ENCODE data around the gene TMEM235. TPM values are rescaled to one million over a fixed set of nuclear protein-coding genes. Genes with fewer than 3 reads are reported as not detected.

Gene TMEM235
- total and polyA plus RNA-seq, 9 of the 15 experiments (the other 6 are each of a cell fraction or from before 2014, with no cell fraction given) = not detected

GRCh38 chr17:78186692-78187595, 44.5 kb upstream of the TMEM235 start, which contains the start of the genes AFMID and TK1 (continued):
- TF ChIP-seq GABPB2 (CRISPR knock-in tag; conservative IDR thresholded peaks at IDR 0.05) = no peak
- 0 out of 2 replicates have a peak, but pooled peaks have one; percentile 43 for TF ChIP-seq NR2C1 (IDR thresholded peaks at IDR 0.05)
- TF ChIP-seq NR2C1 (tag; IDR thresholded peaks at IDR 0.05) = 0 out of 2 replicates have a peak, but pooled peaks have one; percentile 16
- peak; percentile 37 for TF ChIP-seq JUND (IDR thresholded peaks at IDR 0.05; ENCODE audit: borderline replicate concordance, low read depth, low read length)
- TF ChIP-seq JUND (tag; IDR thresholded peaks at IDR 0.05; ENCODE audit: borderline replicate concordance, low read depth, low read length) = no peak
- 0 out of 2 replicates have a peak, but pooled peaks have one; percentile 19 for TF ChIP-seq BCOR (IDR thresholded peaks at IDR 0.05)
- TF ChIP-seq ZNF232 (CRISPR knock-in tag; IDR thresholded peaks at IDR 0.05) = peak; percentile 71; the same call in 1 of the 2 replicates
- TF ChIP-seq HMBOX1 (IDR thresholded peaks at IDR 0.05) = no peak
- TF ChIP-seq MIER1 (IDR thresholded peaks at IDR 0.05; ENCODE audit: low read depth) = no peak
- TF ChIP-seq ZNF175 (CRISPR knock-in tag; IDR thresholded peaks at IDR 0.05; ENCODE audit: low read depth) = no peak
- no peak for TF ChIP-seq BCL6 (CRISPR knock-in tag; IDR thresholded peaks at IDR 0.05)
- TF ChIP-seq E4F1 (CRISPR knock-in tag; IDR thresholded peaks at IDR 0.05; ENCODE audit: borderline replicate concordance) = no peak
- TF ChIP-seq TAF15 (IDR thresholded peaks at IDR 0.05; ENCODE audit: low read depth, low read length) = no peak
- TF ChIP-seq SAFB2 (IDR thresholded peaks at IDR 0.05; ENCODE audit: borderline replicate concordance, low read depth, low read length, severe bottlenecking) = no peak
- peak; percentile 90 for TF ChIP-seq NFYB (IDR thresholded peaks at IDR 0.05; ENCODE audit: extremely low read depth, insufficient read length)
- TF ChIP-seq HMG20A (CRISPR knock-in tag; conservative IDR thresholded peaks at IDR 0.05) = no peak
- TF ChIP-seq WHSC1 (IDR thresholded peaks at IDR 0.05; ENCODE audit: low read length) = no peak
- TF ChIP-seq, protein P1, sequence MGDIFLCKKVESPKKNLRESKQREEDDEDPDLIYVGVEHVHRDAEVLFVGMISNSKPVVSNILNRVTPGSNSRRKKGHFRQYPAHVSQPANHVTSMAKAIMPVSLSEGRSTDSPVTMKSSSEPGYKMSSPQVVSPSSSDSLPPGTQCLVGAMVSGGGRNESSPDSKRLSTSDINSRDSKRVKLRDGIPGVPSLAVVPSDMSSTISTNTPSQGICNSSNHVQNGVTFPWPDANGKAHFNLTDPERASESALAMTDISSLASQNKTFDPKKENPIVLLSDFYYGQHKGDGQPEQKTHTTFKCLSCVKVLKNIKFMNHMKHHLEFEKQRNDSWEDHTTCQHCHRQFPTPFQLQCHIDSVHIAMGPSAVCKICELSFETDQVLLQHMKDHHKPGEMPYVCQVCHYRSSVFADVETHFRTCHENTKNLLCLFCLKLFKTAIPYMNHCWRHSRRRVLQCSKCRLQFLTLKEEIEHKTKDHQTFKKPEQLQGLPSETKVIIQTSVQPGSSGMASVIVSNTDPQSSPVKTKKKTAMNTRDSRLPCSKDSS (IDR thresholded peaks at IDR 0.05; ENCODE audit: low read depth, partially characterized antibody) = no peak
- no peak for TF ChIP-seq ILF3 (IDR thresholded peaks at IDR 0.05; ENCODE audit: borderline replicate concordance)
- TF ChIP-seq, protein P2, sequence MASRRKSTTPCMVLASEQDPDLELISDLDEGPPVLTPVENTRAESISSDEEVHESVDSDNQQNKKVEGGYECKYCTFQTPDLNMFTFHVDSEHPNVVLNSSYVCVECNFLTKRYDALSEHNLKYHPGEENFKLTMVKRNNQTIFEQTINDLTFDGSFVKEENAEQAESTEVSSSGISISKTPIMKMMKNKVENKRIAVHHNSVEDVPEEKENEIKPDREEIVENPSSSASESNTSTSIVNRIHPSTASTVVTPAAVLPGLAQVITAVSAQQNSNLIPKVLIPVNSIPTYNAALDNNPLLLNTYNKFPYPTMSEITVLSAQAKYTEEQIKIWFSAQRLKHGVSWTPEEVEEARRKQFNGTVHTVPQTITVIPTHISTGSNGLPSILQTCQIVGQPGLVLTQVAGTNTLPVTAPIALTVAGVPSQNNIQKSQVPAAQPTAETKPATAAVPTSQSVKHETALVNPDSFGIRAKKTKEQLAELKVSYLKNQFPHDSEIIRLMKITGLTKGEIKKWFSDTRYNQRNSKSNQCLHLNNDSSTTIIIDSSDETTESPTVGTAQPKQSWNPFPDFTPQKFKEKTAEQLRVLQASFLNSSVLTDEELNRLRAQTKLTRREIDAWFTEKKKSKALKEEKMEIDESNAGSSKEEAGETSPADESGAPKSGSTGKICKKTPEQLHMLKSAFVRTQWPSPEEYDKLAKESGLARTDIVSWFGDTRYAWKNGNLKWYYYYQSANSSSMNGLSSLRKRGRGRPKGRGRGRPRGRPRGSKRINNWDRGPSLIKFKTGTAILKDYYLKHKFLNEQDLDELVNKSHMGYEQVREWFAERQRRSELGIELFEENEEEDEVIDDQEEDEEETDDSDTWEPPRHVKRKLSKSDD (conservative IDR thresholded peaks at IDR 0.05; ENCODE audit: low read length) = no peak
